ENCODE measurements around the gene SPSB4.

SPSB4 gene

DNA sequence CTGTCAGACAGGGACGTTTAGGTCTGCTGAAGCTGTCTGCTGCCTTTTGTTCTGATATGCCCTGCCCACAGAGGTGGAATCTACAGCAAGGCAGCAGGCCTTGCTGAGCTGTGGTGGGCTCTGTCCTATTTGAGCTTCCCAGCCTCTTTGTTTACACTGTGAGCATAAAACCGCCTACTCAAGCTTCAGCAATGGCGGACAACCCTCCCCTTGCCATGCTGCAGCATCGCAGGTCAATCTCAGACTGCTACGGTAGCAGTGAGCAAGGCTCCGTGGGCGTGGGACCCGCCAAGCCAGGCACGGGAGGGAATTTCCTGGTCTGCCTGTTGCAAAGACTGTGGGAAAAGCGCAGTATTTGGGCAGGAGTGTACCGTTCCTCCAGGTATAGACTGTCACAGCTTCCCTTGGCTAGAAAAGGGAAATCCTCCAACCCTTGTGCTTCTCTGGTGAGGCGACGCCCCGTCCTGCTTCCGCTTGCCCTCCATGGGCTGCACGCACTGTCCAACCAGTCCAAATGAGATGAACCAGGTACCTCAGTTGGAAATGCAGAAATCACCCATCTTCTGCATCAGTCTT, 71.4 kb downstream of the SPSB4 start:
- in situ Hi-C loops (cut with MboI; ENCODE audit: low pct_unique_long_range_greater_than_20kb, low sequenced_read_pairs, unreplicated experiment) = no loop called here
- no peak for DNase-seq (ENCODE audit: low spot score)
- TF ChIP-seq, protein P1, sequence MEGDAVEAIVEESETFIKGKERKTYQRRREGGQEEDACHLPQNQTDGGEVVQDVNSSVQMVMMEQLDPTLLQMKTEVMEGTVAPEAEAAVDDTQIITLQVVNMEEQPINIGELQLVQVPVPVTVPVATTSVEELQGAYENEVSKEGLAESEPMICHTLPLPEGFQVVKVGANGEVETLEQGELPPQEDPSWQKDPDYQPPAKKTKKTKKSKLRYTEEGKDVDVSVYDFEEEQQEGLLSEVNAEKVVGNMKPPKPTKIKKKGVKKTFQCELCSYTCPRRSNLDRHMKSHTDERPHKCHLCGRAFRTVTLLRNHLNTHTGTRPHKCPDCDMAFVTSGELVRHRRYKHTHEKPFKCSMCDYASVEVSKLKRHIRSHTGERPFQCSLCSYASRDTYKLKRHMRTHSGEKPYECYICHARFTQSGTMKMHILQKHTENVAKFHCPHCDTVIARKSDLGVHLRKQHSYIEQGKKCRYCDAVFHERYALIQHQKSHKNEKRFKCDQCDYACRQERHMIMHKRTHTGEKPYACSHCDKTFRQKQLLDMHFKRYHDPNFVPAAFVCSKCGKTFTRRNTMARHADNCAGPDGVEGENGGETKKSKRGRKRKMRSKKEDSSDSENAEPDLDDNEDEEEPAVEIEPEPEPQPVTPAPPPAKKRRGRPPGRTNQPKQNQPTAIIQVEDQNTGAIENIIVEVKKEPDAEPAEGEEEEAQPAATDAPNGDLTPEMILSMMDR (IDR thresholded peaks at IDR 0.05; ENCODE audit: extremely low read depth, insufficient read depth, missing control alignments) = no peak

DNA sequence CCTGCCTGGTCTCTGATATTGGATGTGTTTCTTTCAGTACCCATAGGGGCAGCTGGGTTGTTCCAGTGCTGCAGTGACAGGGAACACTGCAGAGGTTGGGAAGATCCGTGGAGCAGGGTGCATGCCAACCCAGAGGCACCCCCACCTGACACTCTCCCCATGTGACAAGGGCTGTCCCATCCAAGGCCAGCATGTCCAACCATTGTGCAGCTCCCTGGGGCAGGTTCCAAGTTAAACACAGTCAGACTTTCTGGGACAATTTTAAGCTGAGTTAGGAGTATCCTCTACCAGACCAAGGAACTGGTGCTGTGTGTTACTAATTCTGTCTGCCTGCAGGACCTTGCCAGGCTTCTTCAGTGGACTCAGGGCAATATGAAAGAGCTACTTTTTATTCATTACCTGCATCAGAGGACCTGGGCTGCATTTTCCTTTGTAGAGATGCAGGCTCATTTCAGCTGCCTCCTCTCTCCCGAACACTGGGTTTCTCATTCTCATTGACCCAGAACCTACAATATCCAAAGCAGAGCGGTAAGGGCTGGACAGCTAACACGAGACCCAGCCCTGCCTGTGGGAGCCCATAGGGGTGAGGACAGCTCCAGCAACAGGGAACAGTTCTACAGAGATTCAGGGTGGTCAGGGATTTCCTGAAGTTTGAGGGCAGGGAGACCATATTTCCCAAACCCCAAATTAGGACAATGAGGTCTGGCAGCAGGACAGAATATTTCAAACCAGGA, 72.7 kb downstream of the SPSB4 start:
- TF ChIP-seq, protein P1 (IDR thresholded peaks at IDR 0.05; ENCODE audit: extremely low read depth, insufficient read depth, missing control alignments) = no peak
- no peak for DNase-seq (ENCODE audit: low spot score)
- in situ Hi-C loops (cut with MboI; ENCODE audit: low pct_unique_long_range_greater_than_20kb, low sequenced_read_pairs, unreplicated experiment) = no loop called here

DNA sequence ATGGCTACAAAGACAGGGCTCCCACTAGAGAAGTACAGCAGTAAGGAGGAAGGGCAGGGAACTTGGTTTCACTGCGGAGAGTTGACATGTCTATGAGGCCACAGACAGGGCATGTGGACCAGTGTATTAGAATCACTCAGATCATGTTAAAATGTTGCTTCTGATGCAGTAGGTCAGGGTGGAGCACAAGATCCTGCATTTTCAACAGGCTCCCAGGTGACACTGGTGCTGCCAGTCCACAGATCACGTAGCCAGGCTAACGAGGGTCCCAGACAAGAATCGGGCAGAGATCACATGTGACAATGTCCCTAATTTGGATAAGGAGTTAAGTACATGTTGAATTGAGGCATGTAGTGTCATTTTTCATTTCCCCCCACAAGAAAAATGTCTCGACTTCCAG, 73.6 kb downstream of the SPSB4 start:
- in situ Hi-C loops (cut with MboI; ENCODE audit: low pct_unique_long_range_greater_than_20kb, low sequenced_read_pairs, unreplicated experiment) = no loop called here
- DNase-seq (ENCODE audit: low spot score) = no peak
- TF ChIP-seq, protein P1 (IDR thresholded peaks at IDR 0.05; ENCODE audit: extremely low read depth, insufficient read depth, missing control alignments) = no peak

DNA sequence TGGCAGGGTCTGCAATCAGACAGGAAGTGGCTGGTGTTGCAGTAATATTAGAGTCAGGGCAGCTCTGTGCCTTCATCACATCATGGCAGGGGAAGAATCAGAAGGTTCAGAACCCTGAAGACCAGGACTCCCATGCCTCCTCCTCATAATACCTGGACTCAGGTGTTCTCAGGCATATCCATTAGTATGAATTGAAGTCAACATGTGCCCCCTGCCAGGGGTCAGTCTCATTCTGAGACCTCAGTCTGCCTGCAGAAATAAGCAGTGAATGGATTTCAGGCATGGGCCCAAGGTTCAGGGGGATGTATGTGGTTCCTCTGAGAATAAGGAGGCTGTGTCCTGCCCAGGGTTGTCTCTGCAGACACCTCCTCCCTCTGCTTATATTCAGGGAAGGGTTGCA, 74.2 kb downstream of the SPSB4 start:
- DNase-seq (ENCODE audit: low spot score) = no peak
- TF ChIP-seq, protein P1 (IDR thresholded peaks at IDR 0.05; ENCODE audit: extremely low read depth, insufficient read depth, missing control alignments) = no peak
- in situ Hi-C loops (cut with MboI; ENCODE audit: low pct_unique_long_range_greater_than_20kb, low sequenced_read_pairs, unreplicated experiment) = no loop called here

DNA sequence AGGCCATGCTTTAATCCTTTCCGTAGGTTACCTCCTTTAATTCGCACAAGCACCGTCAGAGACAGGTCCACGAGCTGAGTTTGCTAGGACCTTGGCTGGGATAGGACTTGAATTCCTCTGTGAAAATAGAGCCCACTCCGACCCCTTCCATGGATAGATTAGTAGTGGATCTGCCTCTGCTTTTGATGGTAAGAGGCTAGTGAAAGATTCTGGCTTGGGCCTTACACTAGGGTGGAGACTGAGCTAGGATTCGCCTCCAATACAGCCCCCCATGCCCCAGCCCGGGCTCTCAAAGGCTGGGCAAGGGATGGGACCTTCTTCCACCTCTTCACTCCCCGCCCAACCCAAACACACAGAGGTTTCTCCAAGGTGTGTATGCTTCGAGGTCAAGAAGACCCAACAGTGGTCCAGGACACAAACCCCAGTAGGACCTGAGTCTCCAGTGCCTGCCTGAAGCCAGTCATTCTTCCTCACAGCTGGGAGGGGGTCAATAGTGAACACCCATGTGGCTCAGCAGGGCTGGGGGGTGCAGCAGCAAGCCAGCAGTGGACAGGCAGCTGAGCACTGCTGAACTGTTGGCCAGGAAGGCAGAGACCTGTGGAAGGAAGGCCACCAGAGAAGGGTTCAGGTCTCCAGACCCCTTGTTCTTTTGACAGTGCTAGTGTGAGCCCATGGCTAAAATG, 75.7 kb downstream of the SPSB4 start:
- in situ Hi-C loops (cut with MboI; ENCODE audit: low pct_unique_long_range_greater_than_20kb, low sequenced_read_pairs, unreplicated experiment) = no loop called here
- TF ChIP-seq, protein P1 (IDR thresholded peaks at IDR 0.05; ENCODE audit: extremely low read depth, insufficient read depth, missing control alignments) = no peak
- no peak for DNase-seq (ENCODE audit: low spot score)

DNA sequence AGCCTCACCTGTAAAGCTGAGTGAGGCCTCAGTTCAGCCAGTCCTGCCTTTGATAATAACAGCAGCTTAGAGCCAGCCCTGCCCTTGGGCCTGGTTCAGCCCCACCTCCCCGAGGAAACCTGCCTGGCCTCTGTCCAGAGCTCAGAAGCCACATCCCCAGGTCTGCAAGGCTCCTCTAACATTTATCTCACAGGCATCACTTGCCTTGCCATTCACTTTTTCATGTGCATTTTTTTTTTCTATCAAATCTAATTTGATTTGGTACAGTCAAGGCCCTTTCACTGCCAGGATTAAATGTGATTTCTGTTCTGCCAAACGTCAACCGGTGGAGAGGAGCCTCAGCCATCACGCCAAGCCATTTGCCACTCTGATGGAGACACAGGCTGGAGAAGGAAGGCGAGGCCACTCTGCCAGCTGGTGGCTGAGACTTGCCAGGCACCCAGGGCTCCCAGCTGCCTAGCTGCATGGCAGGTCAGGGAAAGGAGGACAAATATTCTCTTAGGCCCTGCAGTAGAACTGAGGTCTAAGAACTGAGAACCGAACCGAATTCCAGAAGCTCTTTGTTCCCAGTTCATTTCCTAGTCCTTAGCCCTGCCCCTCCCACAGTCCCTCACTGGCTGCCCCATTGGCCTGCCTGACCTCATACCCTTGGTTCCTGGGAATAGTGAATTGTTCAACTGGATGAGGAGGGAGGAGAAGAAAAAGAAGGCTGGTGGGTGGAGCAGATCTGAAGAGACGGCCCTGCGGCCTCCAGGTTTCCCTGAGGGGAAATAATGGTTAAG, 76.4 kb downstream of the SPSB4 start:
- in situ Hi-C loops (cut with MboI; ENCODE audit: low pct_unique_long_range_greater_than_20kb, low sequenced_read_pairs, unreplicated experiment) = no loop called here
- TF ChIP-seq, protein P1 (IDR thresholded peaks at IDR 0.05; ENCODE audit: extremely low read depth, insufficient read depth, missing control alignments) = no peak
- no peak for DNase-seq (ENCODE audit: low spot score)
